Measurements from ENCODE around the gene PCCA. TPM values are rescaled to one million over a fixed set of nuclear protein-coding genes. Genes with fewer than 3 reads are reported as not detected.

The PCCA gene
- polyA plus RNA-seq, 2 of the 4 experiments (the other 2 are of a cell fraction): 13.2 to 13.7 TPM

- CTCF ChIA-PET: no interaction called here
- 57% methylated on average over 4 of the region's 4 CpGs for WGBS (ENCODE audit: missing lambda C conversion rate)
- POLR2A ChIA-PET: no interaction called here
- no peak for ATAC-seq
- no peaks in the 10 kb centered on the region for H3K9me3 ChIP-seq
- H3K4me1 ChIP-seq: peaks cover 38% of the 10 kb centered on the region
- peak overlapping the region; percentile 82; the same call in 2 of the 3 replicates for H3K4me2 ChIP-seq
- H3K27ac ChIP-seq: peak overlapping the region in 1 of 2 experiments; percentile 48; a peak in 2 of 6 replicates
- no peak overlapping the region for H3K4me3 ChIP-seq
- DNase-seq (ENCODE audit: low read depth in 1 of 2, low spot score in 1 of 2): no peak
- no peak for FAIRE-seq
- TF ChIP-seq HOXA7 (CRISPR knock-in tag; IDR thresholded peaks at IDR 0.05) (no peak), USF2 (IDR thresholded peaks at IDR 0.05) (no peak), EHF (CRISPR knock-in tag; IDR thresholded peaks at IDR 0.05) (no peak), HES2 (IDR thresholded peaks at IDR 0.05) (no peak), CEBPB (IDR thresholded peaks at IDR 0.05) (no peak), KDM1A (IDR thresholded peaks at IDR 0.05; ENCODE audit: low read depth) (peak; percentile 49; the same call in 1 of the 2 replicates), PBX3 (IDR thresholded peaks at IDR 0.05) (no peak), MAX (IDR thresholded peaks at IDR 0.05) (no peak)
These were observed 306.9 kb downstream of the PCCA start for GRCh38 chr13:100395698-100396373.

- H3K9me3 ChIP-seq: no peaks in the 10 kb centered on the region
- H3K27ac ChIP-seq: no peak overlapping the region
- TF ChIP-seq CHD4 (IDR thresholded peaks at IDR 0.05; ENCODE audit: borderline replicate concordance): no peak
- TF ChIP-seq CEBPB (IDR thresholded peaks at IDR 0.05): no peak
- no peak for TF ChIP-seq RFX5 (IDR thresholded peaks at IDR 0.05)
- TF ChIP-seq CBX8 (IDR thresholded peaks at IDR 0.05): no peak
- TF ChIP-seq JUNB (IDR thresholded peaks at IDR 0.05): no peak
- TF ChIP-seq MYC (IDR thresholded peaks at IDR 0.05; ENCODE audit: borderline replicate concordance, low read length): no peak
- TF ChIP-seq USF2 (IDR thresholded peaks at IDR 0.05): no peak
- TF ChIP-seq BCL3 (IDR thresholded peaks at IDR 0.05): no peak
- no peak for TF ChIP-seq RAD21 (conservative IDR thresholded peaks at IDR 0.05 in 1 of 2, IDR thresholded peaks at IDR 0.05 in 1 of 2)
- TF ChIP-seq HMGXB4 (CRISPR knock-in tag; IDR thresholded peaks at IDR 0.05; ENCODE audit: borderline replicate concordance): no peak
- no peak for TF ChIP-seq GATA3 (IDR thresholded peaks at IDR 0.05; ENCODE audit: borderline replicate concordance)
- TF ChIP-seq PHF8 (IDR thresholded peaks at IDR 0.05; ENCODE audit: borderline replicate concordance, low read depth): no peak
- TF ChIP-seq RNF2 (IDR thresholded peaks at IDR 0.05; ENCODE audit: borderline replicate concordance, low read depth): no peak
- no peak for TF ChIP-seq MAFK (IDR thresholded peaks at IDR 0.05; ENCODE audit: partially characterized antibody)
- TF ChIP-seq ESRRA (IDR thresholded peaks at IDR 0.05; ENCODE audit: borderline replicate concordance, low read length): no peak
- no peak for TF ChIP-seq MAZ (IDR thresholded peaks at IDR 0.05; ENCODE audit: borderline replicate concordance, low read depth, low read length)
- WGBS (ENCODE audit: missing lambda C conversion rate): 85% methylated on average over 6 of the region's 6 CpGs
- POLR2A ChIA-PET: no interaction called here
- H3K4me2 ChIP-seq: no peak overlapping the region
- DNase-seq (ENCODE audit: low read depth in 1 of 2, low spot score in 1 of 2) (no peak), ATAC-seq (no peak), FAIRE-seq (no peak)
- CTCF ChIA-PET: no interaction called here
- no peak overlapping the region for H3K4me3 ChIP-seq
- peaks cover 38% of the 10 kb centered on the region for H3K4me1 ChIP-seq
These were observed 307.9 kb downstream of the PCCA start for GRCh38 chr13:100396776-100397175.

All from A549 (cell line).